ENCODE results near the gene TMEM140. TPM values are rescaled to one million over a fixed set of nuclear protein-coding genes. Genes with fewer than 3 reads are reported as not detected.

TMEM140 gene
- total and polyA plus RNA-seq, 2 of the 13 experiments (the other 11 are each of a cell fraction or from before 2014, with no cell fraction given): 9.2 to 21.7 TPM

- TF ChIP-seq ZFP41 (CRISPR knock-in tag; IDR thresholded peaks at IDR 0.05; ENCODE audit: borderline replicate concordance) (no peak), THAP9 (CRISPR knock-in tag; IDR thresholded peaks at IDR 0.05; ENCODE audit: borderline replicate concordance) (no peak), KAT8 (CRISPR knock-in tag; IDR thresholded peaks at IDR 0.05) (peak; percentile 15; the same call in 1 of the 2 replicates), HNF1A (IDR thresholded peaks at IDR 0.05; ENCODE audit: low read depth) (no peak), HNF1A (CRISPR knock-in tag; IDR thresholded peaks at IDR 0.05; ENCODE audit: borderline replicate concordance) (peak; percentile 53; the same call in 1 of the 2 replicates), GABPA (IDR thresholded peaks at IDR 0.05; ENCODE audit: low read depth, low read length) (no peak), GABPA (CRISPR knock-in tag; IDR thresholded peaks at IDR 0.05; ENCODE audit: low read depth) (no peak), ZNF503 (CRISPR knock-in tag; IDR thresholded peaks at IDR 0.05) (no peak), POLR2AphosphoS2 (IDR thresholded peaks at IDR 0.05; ENCODE audit: low read depth, low read length) (no peak), ASH2L (IDR thresholded peaks at IDR 0.05; ENCODE audit: insufficient read length, low read depth, low read length) (peak; percentile 79), KDM5B (CRISPR knock-in tag; IDR thresholded peaks at IDR 0.05; ENCODE audit: borderline replicate concordance) (peak; percentile 89), PRPF4 (IDR thresholded peaks at IDR 0.05; ENCODE audit: low read depth, low read length, poor library complexity, severe bottlenecking) (no peak), IRF2 (CRISPR knock-in tag; IDR thresholded peaks at IDR 0.05) (peak; percentile 45; the same call in 1 of the 2 replicates), TAF1 (CRISPR knock-in tag; IDR thresholded peaks at IDR 0.05) (peak; percentile 96), XRCC5 (optimal IDR thresholded peaks at IDR 0.05; ENCODE audit: low read length) (no peak), HDAC1 (CRISPR knock-in tag; IDR thresholded peaks at IDR 0.05) (peak; percentile 30; the same call in 1 of the 2 replicates), ZNF83 (CRISPR knock-in tag; IDR thresholded peaks at IDR 0.05; ENCODE audit: borderline replicate concordance) (0 out of 2 replicates have a peak, but pooled peaks have one; percentile 47), RFX5 (IDR thresholded peaks at IDR 0.05; ENCODE audit: low read depth, low read length) (no peak; the same call in 1 of the 2 replicates), GABPB1 (CRISPR knock-in tag; IDR thresholded peaks at IDR 0.05) (peak; percentile 74), YY1 (IDR thresholded peaks at IDR 0.05; ENCODE audit: insufficient read depth, insufficient replicate concordance, low read depth, low read length) (peak; percentile 91), ZNF331 (CRISPR knock-in tag; IDR thresholded peaks at IDR 0.05) (0 out of 2 replicates have a peak, but pooled peaks have one; percentile 28), SAP130 (CRISPR knock-in tag; IDR thresholded peaks at IDR 0.05; ENCODE audit: low read depth) (peak; percentile 70)
Measured at GRCh38 chr7:135211179-135211945, 63.5 kb downstream of the TMEM140 start, which contains the start of gene WDR91 (continued).
